H9 (cell line): Measurements from ENCODE around the gene COMMD10. TPM values are rescaled to one million over a fixed set of nuclear protein-coding genes. Genes with fewer than 3 reads are reported as not detected.

ENCODE experiments used
- DNase-seq: peaks from one replicate; pipeline ENCODE4 v3.0.0-alpha.2; 2017
- H2AFZ ChIP-seq: one replicate; pipeline ENCODE4 v1.6.1; 2013; ENCODE audit warnings: mild to moderate bottlenecking, low read length, control low read depth, moderate library complexity
- H2AK5ac ChIP-seq: 2 replicates; pipeline ENCODE4 v1.6.1; 2013; ENCODE audit warnings: low read length, control low read depth, mixed read lengths; ENCODE audit not compliant: insufficient read length
- H2BK120ac ChIP-seq: one replicate; pipeline ENCODE4 v1.6.1; 2013; ENCODE audit warnings: low read depth, mild to moderate bottlenecking, low read length, control low read depth, inconsistent platforms; ENCODE audit not compliant: poor library complexity, severe bottlenecking
- H2BK12ac ChIP-seq: 2 replicates; pipeline ENCODE4 v1.6.1; 2013; ENCODE audit warnings: low read length, control low read depth, mixed read lengths, low read depth; ENCODE audit not compliant: insufficient read length
- H2BK15ac ChIP-seq: 2 replicates; pipeline ENCODE4 v1.6.1; 2013; ENCODE audit warnings: low read depth, low read length, control low read depth
- H2BK20ac ChIP-seq: one replicate; pipeline ENCODE4 v1.6.1; 2013; ENCODE audit warnings: low read depth, mild to moderate bottlenecking, low read length, control low read depth, inconsistent platforms; ENCODE audit not compliant: poor library complexity, severe bottlenecking
- H2BK5ac ChIP-seq: 2 replicates; pipeline ENCODE4 v1.6.1; 2013; ENCODE audit warnings: low read length, control low read depth, mixed read lengths; ENCODE audit not compliant: insufficient read length
- H3K14ac ChIP-seq: 2 replicates; pipeline ENCODE4 v1.6.1; 2013; ENCODE audit warnings: low read length, control low read depth; ENCODE audit not compliant: insufficient read depth
- H3K18ac ChIP-seq: 2 replicates; pipeline ENCODE4 v1.6.1; 2013; ENCODE audit warnings: low read depth, mild to moderate bottlenecking, mixed read lengths, low read length, control low read depth; ENCODE audit not compliant: insufficient read length
- H3K23ac ChIP-seq: 2 replicates; pipeline ENCODE4 v1.6.1; 2013; ENCODE audit warnings: low read length, control low read depth, mixed read lengths, low read depth; ENCODE audit not compliant: insufficient read length
- H3K23me2 ChIP-seq: 2 replicates; pipeline ENCODE4 v1.6.1; 2013; ENCODE audit warnings: low read depth, mild to moderate bottlenecking, mixed read lengths, low read length, control low read depth; ENCODE audit not compliant: insufficient read length, poor library complexity, severe bottlenecking
- H3K27ac ChIP-seq: 2 replicates; pipeline ENCODE4 v1.5.1; 2013; ENCODE audit warnings: low read length, control low read depth, mixed read lengths, low read depth; ENCODE audit not compliant: insufficient read length
- H3K27me3 ChIP-seq: 2 replicates; pipeline ENCODE4 v1.6.1; 2013; ENCODE audit warnings: low read length, control low read depth, inconsistent platforms; ENCODE audit not compliant: insufficient read depth
- H3K4ac ChIP-seq: 2 replicates; pipeline ENCODE4 v1.6.1; 2013; ENCODE audit warnings: low read depth, mild to moderate bottlenecking, control low read depth, inconsistent platforms, low read length, moderate library complexity
- H3K4me1 ChIP-seq: 2 replicates; pipeline ENCODE4 v1.6.1; 2013; ENCODE audit warnings: low read length, control low read depth, inconsistent platforms; ENCODE audit not compliant: insufficient read depth
- H3K4me2 ChIP-seq: 2 replicates; pipeline ENCODE4 v1.6.1; 2013; ENCODE audit warnings: low read length, control low read depth, mixed read lengths; ENCODE audit not compliant: insufficient read length, insufficient read depth
- H3K56ac ChIP-seq: 2 replicates; pipeline ENCODE4 v1.6.1; 2013; ENCODE audit warnings: low read depth, mild to moderate bottlenecking, mixed read lengths, low read length, control low read depth; ENCODE audit not compliant: insufficient read length
- H3K79me1 ChIP-seq: 2 replicates; pipeline ENCODE4 v1.6.1; 2013; ENCODE audit warnings: low read depth, mild to moderate bottlenecking, moderate library complexity, low read length, control low read depth, inconsistent platforms; ENCODE audit not compliant: insufficient read depth, poor library complexity, severe bottlenecking
- H3K79me2 ChIP-seq: 2 replicates; pipeline ENCODE4 v1.6.1; 2013; ENCODE audit warnings: low read length, control low read depth, inconsistent platforms; ENCODE audit not compliant: insufficient read depth
- H3K9ac ChIP-seq: 2 replicates; pipeline ENCODE4 v1.6.1; 2013; ENCODE audit warnings: low read length, control low read depth, mixed read lengths; ENCODE audit not compliant: insufficient read length; ENCODE audit errors: extremely low read depth
- H3K9me3 ChIP-seq: one replicate; pipeline ENCODE4 v1.6.1; 2013; ENCODE audit warnings: low read depth, low read length, inconsistent platforms; ENCODE audit not compliant: control insufficient read depth
- H3T11ph ChIP-seq: one replicate; pipeline ENCODE4 v1.6.1; 2013; ENCODE audit warnings: mild to moderate bottlenecking, low read length, control low read depth, inconsistent platforms
- H4K20me1 ChIP-seq: one replicate; pipeline ENCODE4 v1.6.1; 2013; ENCODE audit not compliant: control insufficient read depth, insufficient read length, insufficient read depth
- H4K5ac ChIP-seq: 2 replicates; pipeline ENCODE4 v1.6.1; 2013; ENCODE audit warnings: low read depth, mild to moderate bottlenecking, mixed read lengths, low read length, control low read depth; ENCODE audit not compliant: insufficient read length
- H4K8ac ChIP-seq: replicated peaks from 2 replicates; pipeline ENCODE4 v1.6.1; 2013; ENCODE audit warnings: low read length, control low read depth, mixed read lengths, low read depth; ENCODE audit not compliant: insufficient read length
- H4K91ac ChIP-seq: 2 replicates; pipeline ENCODE4 v1.6.1; 2013; ENCODE audit warnings: low read depth, mild to moderate bottlenecking, moderate library complexity, mixed read lengths, low read length, control low read depth; ENCODE audit not compliant: insufficient read length
- H3K27ac Mint-ChIP-seq, 3 experiments: 2 replicates in 2 of 3; 3 replicates in 1 of 3; pipeline ENCODE4 v1.8.0; 2020 to 2021; ENCODE audit warnings: mixed read lengths in 3 of 3, mild to moderate bottlenecking in 1 of 3, moderate library complexity in 1 of 3
- H3K27me3 Mint-ChIP-seq: 2 replicates; pipeline ENCODE4 v1.8.0; 2021; ENCODE audit warnings: low read depth, mild to moderate bottlenecking, moderate library complexity, mixed read lengths
- H3K36me3 Mint-ChIP-seq, 3 experiments: 2 replicates in 2 of 3; 3 replicates in 1 of 3; pipeline ENCODE4 v1.8.0; 2020 to 2021; ENCODE audit warnings: low read depth in 3 of 3, mixed read lengths in 3 of 3; ENCODE audit not compliant: insufficient read depth in 1 of 3
- H3K4me1 Mint-ChIP-seq, 2 experiments: 2 replicates each; pipeline ENCODE4 v1.8.0; 2020; ENCODE audit warnings: mixed read lengths in 2 of 2
- H3K4me3 Mint-ChIP-seq, 2 experiments: 2 replicates in 1 of 2; 3 replicates in 1 of 2; pipeline ENCODE4 v1.8.0; 2020 to 2021; ENCODE audit warnings: mild to moderate bottlenecking in 2 of 2, mixed read lengths in 2 of 2, moderate library complexity in 1 of 2
- H3K9me3 Mint-ChIP-seq, 2 experiments: 2 replicates in 1 of 2; 3 replicates in 1 of 2; pipeline ENCODE4 v1.8.0; 2020; ENCODE audit warnings: mild to moderate bottlenecking in 2 of 2, mixed read lengths in 2 of 2, moderate library complexity in 1 of 2
- CTCF ChIP-seq: fragments of 200-600 bp; sonication (generic); conservative IDR thresholded peaks from 3 replicates; pipeline ENCODE4 v1.8.0; 2021; ENCODE audit warnings: antibody characterized with exemption, mild to moderate bottlenecking
- WGBS: extraction: QIAGEN DNeasy Blood & Tissue Kit; methylation state at CpG from one replicate; pipeline ENCODE4 v1.1.7; 2013; ENCODE audit warnings: missing lambda C conversion rate, low lambda C conversion rate, mixed read lengths; ENCODE audit not compliant: insufficient read length; ENCODE audit errors: extremely low coverage; 5-methylcytosine and 5-hydroxymethylcytosine counted together
- total RNA-seq: library from RNA; stranded (reverse); gene quantifications from 2 replicates; pipeline ENCODE4 v1.2.1, GENCODE V29; 2021

Gene COMMD10
- total RNA-seq, 1 experiment from 2014 or later = 33.9 TPM

- no CpG with 5 or more reads among the region's 4 CpGs for WGBS
- H3K27ac Mint-ChIP-seq = no peak overlapping the region
Observed at GRCh38 chr5:116178925-116179324, 94.1 kb downstream of the COMMD10 start.

More at GRCh38 chr5:116178925-116179324, 94.1 kb downstream of the COMMD10 start:
- H3K9me3 Mint-ChIP-seq = no peaks in the 10 kb centered on the region
- Histone ChIP-seq H3K9ac (no peak overlapping the region), H3K23me2 (no peaks in the 10 kb centered on the region), H4K20me1 (no peaks in the 10 kb centered on the region), H2AK5ac (no peak overlapping the region), H3K18ac (no peak overlapping the region), H3K23ac (no peak overlapping the region), H4K8ac (no peak overlapping the region), H3K79me1 (no peaks in the 10 kb centered on the region), H3K4me1 (no peaks in the 10 kb centered on the region; the same call in 1 of the 2 replicates), H2BK15ac (no peak overlapping the region), H3K14ac (no peak overlapping the region), H3K79me2 (peaks cover 2% of the 10 kb centered on the region; the same call in 1 of the 2 replicates), H3T11ph (no peak overlapping the region), H2BK20ac (no peak overlapping the region), H4K91ac (no peak overlapping the region), H4K5ac (no peak overlapping the region), H3K27me3 (no peaks in the 10 kb centered on the region), H3K9me3 (no peaks in the 10 kb centered on the region), H2BK5ac (no peak overlapping the region), H3K4ac (no peak overlapping the region), H2BK12ac (no peak overlapping the region), H2AFZ (no peak overlapping the region), H3K27ac (no peak overlapping the region), H3K56ac (no peak overlapping the region), H3K4me2 (no peak overlapping the region), H2BK120ac (no peak overlapping the region)
- H3K4me1 Mint-ChIP-seq = peaks cover 14% of the 10 kb centered on the region in 2 experiments
- no peak for TF ChIP-seq CTCF
- DNase-seq = no peak
- H3K27me3 Mint-ChIP-seq = no peaks in the 10 kb centered on the region
- H3K36me3 Mint-ChIP-seq = peaks cover 0 to 2% (median 2%) of the 10 kb centered on the region in 3 experiments; a peak in 5 of 7 replicates
- H3K4me3 Mint-ChIP-seq = no peak overlapping the region
